Central memory CD4-positive, alpha-beta T cell (primary cell): ENCODE data around the gene CDH8.

Experiments
- DNase-seq: peaks from one replicate; pipeline ENCODE4 v3.0.0; 2022

Gene CDH8

GRCh38 chr16:62029947-62030346 is 6.3 kb downstream of the CDH8 start:
- no peak for DNase-seq

- DNase-seq: no peak
These were observed 13.6 kb downstream of the CDH8 start for GRCh38 chr16:62022688-62023087.

GRCh38 chr16:62021161-62021581 is 15.1 kb downstream of the CDH8 start:
- DNase-seq: no peak

- no peak for DNase-seq
These were observed 15.6 kb downstream of the CDH8 start for GRCh38 chr16:62020681-62021080.

- no peak for DNase-seq
These were observed 16.4 kb downstream of the CDH8 start for GRCh38 chr16:62019851-62020250.

- no peak for DNase-seq
These were observed 17.8 kb downstream of the CDH8 start for GRCh38 chr16:62018301-62019060.

GRCh38 chr16:62014319-62014923 is 21.8 kb downstream of the CDH8 start:
- no peak for DNase-seq

GRCh38 chr16:62010186-62010585 is 26.1 kb downstream of the CDH8 start:
- no peak for DNase-seq

- DNase-seq: no peak
These were observed 37.8 kb downstream of the CDH8 start for GRCh38 chr16:61998460-61998859.

GRCh38 chr16:61993108-61993507 is 43.1 kb downstream of the CDH8 start:
- DNase-seq: no peak

- DNase-seq: no peak
These were observed 48.7 kb downstream of the CDH8 start for GRCh38 chr16:61987474-61988012.

- DNase-seq: no peak
These were observed 67.2 kb downstream of the CDH8 start for GRCh38 chr16:61969077-61969382.

- no peak for DNase-seq
These were observed 67.8 kb downstream of the CDH8 start for GRCh38 chr16:61968242-61969076.

GRCh38 chr16:61957075-61957855 is 79.0 kb downstream of the CDH8 start:
- DNase-seq: no peak

GRCh38 chr16:61952841-61953240 is 83.4 kb downstream of the CDH8 start:
- DNase-seq: no peak

- no peak for DNase-seq
These were observed 87.8 kb downstream of the CDH8 start for GRCh38 chr16:61948414-61948813.

- DNase-seq: no peak
These were observed 90.2 kb downstream of the CDH8 start for GRCh38 chr16:61946019-61946418.

GRCh38 chr16:61945511-61945910 is 90.7 kb downstream of the CDH8 start:
- DNase-seq: no peak

- DNase-seq: no peak
These were observed 92.2 kb downstream of the CDH8 start for GRCh38 chr16:61944004-61944403.

GRCh38 chr16:61940611-61941010 is 95.6 kb downstream of the CDH8 start:
- DNase-seq: no peak

GRCh38 chr16:61937646-61938045 is 98.6 kb downstream of the CDH8 start:
- DNase-seq: no peak

- DNase-seq: no peak
These were observed 99.7 kb downstream of the CDH8 start for GRCh38 chr16:61936522-61936921.

GRCh38 chr16:61934601-61935000 is 101.6 kb downstream of the CDH8 start:
- no peak for DNase-seq
